Type B pancreatic cell (in vitro differentiated cells): ENCODE results near the gene ANKRD13D. TPM values are rescaled to one million over a fixed set of nuclear protein-coding genes. Genes with fewer than 3 reads are reported as not detected.

Experiments
- DNase-seq: peaks from one replicate; pipeline ENCODE4 v3.0.0; 2021; ENCODE audit warnings: mixed read lengths; ENCODE audit not compliant: unreplicated experiment; ENCODE audit errors: extremely low spot score
- H3K27ac Mint-ChIP-seq: 2 replicates; pipeline ENCODE4 v1.8.0; 2021; ENCODE audit warnings: mild to moderate bottlenecking, mixed read lengths
- H3K27me3 Mint-ChIP-seq: 2 replicates; pipeline ENCODE4 v1.8.0; 2021; ENCODE audit warnings: mixed read lengths
- H3K36me3 Mint-ChIP-seq: 2 replicates; pipeline ENCODE4 v1.8.0; 2021; ENCODE audit warnings: mixed read lengths
- H3K4me1 Mint-ChIP-seq: one replicate; pipeline ENCODE4 v1.8.0; 2021; ENCODE audit warnings: mixed read lengths; ENCODE audit not compliant: unreplicated experiment
- H3K4me3 Mint-ChIP-seq: 2 replicates; pipeline ENCODE4 v1.8.0; 2021; ENCODE audit warnings: mild to moderate bottlenecking, mixed read lengths
- H3K9me3 Mint-ChIP-seq: 2 replicates; pipeline ENCODE4 v1.8.0; 2021; ENCODE audit warnings: mixed read lengths
- total RNA-seq: library from RNA; stranded (reverse); gene quantifications from 2 replicates; pipeline ENCODE4 v1.2.1, GENCODE V29; 2021; ENCODE audit warnings: low replicate concordance
- TF ChIP-seq, protein P1 (sequence below): fragments of 200-600 bp; sonication (generic); conservative IDR thresholded peaks from 2 replicates; pipeline ENCODE4 v1.5.0; 2021; ENCODE audit warnings: antibody characterized with exemption, mild to moderate bottlenecking

ANKRD13D gene
- total RNA-seq, 1 donor from 2014 or later = 70.5 TPM

DNA sequence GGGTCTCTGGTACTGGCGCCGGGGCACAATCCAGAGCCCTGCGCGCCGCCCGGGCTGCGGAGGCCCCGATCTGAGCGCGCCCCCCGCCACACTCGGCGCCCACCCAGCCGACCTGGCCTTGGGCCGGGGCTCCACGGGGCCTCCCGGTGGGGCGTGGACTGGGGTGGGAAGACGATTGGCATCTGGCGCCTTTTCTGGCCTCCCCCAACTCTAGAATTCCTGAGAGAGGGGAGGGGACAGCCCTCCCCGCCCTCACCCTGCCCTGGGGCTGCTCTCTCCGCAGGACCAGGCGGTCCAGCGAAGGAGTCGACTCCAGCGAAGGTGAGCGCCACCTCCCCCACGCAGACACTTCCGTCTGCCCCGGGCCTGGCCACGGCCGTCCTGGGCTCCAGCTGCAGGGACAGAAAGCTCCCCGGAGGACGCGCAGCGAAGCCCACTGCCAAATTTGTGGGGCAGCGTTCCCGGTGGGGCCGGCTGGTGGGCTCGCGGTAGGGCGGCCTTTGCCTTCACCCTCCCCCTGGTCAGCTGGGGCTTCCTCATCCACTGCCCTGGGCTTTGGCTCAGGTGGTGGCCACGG, 14.8 kb downstream of the ANKRD13D start:
- TF ChIP-seq, protein P1, sequence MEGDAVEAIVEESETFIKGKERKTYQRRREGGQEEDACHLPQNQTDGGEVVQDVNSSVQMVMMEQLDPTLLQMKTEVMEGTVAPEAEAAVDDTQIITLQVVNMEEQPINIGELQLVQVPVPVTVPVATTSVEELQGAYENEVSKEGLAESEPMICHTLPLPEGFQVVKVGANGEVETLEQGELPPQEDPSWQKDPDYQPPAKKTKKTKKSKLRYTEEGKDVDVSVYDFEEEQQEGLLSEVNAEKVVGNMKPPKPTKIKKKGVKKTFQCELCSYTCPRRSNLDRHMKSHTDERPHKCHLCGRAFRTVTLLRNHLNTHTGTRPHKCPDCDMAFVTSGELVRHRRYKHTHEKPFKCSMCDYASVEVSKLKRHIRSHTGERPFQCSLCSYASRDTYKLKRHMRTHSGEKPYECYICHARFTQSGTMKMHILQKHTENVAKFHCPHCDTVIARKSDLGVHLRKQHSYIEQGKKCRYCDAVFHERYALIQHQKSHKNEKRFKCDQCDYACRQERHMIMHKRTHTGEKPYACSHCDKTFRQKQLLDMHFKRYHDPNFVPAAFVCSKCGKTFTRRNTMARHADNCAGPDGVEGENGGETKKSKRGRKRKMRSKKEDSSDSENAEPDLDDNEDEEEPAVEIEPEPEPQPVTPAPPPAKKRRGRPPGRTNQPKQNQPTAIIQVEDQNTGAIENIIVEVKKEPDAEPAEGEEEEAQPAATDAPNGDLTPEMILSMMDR = no peak
- H3K4me1 Mint-ChIP-seq = peaks cover 10% of the 10 kb centered on the region
- DNase-seq = no peak
- H3K4me3 Mint-ChIP-seq = peak overlapping the region; percentile 69
- no peaks in the 10 kb centered on the region for H3K9me3 Mint-ChIP-seq
- H3K27me3 Mint-ChIP-seq = no peaks in the 10 kb centered on the region
- H3K36me3 Mint-ChIP-seq = no peaks in the 10 kb centered on the region
- H3K27ac Mint-ChIP-seq = no peak overlapping the region

DNA sequence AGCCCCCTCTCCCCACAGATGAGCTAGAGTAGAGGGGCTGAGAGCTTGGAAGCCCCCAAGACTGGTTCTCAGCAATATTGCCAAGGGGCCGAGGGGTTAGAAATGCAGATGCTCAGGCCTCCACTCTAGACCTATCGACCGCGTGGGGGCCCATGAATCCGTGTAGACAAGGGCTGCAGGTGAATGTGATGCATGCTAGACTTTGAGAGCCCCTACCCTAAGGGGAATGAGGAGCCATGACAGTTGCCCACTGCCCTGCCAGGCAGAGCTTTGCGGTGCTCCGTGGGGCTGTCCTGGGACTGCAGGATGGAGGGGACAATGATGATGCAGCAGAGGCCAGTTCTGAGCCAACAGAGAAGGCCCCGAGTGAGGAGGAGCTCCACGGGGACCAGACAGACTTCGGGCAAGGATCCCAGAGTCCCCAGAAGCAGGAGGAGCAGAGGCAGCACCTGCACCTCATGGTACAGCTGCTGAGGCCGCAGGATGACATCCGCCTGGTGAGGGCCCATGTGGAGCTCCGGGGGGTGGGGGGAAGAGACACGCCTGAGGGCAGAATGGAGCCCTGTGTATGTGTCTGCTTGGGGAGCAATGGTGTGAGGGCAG, 15.5 kb downstream of the ANKRD13D start:
- TF ChIP-seq, protein P1 = no peak
- no peaks in the 10 kb centered on the region for H3K27me3 Mint-ChIP-seq
- no peaks in the 10 kb centered on the region for H3K36me3 Mint-ChIP-seq
- no peaks in the 10 kb centered on the region for H3K9me3 Mint-ChIP-seq
- H3K27ac Mint-ChIP-seq = peak overlapping the region; percentile 68
- DNase-seq = no peak
- H3K4me3 Mint-ChIP-seq = peak overlapping the region; percentile 69
- peaks cover 10% of the 10 kb centered on the region for H3K4me1 Mint-ChIP-seq

DNA sequence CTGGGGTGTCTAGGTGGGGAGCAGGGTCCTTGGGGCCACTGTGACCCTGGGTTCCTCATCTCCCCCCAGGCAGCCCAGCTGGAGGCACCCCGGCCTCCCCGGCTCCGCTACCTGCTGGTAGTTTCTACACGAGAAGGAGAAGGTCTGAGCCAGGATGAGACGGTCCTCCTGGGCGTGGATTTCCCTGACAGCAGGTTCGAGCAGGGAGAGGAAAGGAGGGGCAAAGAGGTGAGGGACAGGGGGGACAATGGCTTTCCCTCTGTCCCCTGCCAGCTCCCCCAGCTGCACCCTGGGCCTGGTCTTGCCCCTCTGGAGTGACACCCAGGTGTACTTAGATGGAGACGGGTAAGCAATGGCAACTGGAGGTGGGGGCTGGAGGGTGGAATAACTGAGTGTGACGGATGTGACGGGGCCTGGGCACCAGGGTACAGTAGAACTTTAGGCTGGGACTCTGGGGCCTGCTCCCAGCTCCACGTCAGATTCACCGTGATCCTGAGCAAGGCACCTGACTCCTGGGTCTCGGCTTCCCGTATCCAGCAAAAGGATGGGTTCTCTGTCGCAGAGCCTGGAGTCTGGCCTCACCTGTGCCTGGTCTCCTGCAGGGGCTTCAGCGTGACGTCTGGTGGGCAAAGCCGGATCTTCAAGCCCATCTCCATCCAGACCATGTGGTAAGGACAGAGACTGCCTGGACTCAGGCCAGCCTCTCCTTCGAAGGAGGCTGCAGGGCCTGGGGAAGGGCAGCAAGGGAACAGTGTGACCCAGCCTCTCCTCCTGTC, 17.9 kb downstream of the ANKRD13D start:
- no peak overlapping the region for H3K4me3 Mint-ChIP-seq
- no peak overlapping the region for H3K27ac Mint-ChIP-seq
- TF ChIP-seq, protein P1 = no peak
- H3K9me3 Mint-ChIP-seq = no peaks in the 10 kb centered on the region
- H3K4me1 Mint-ChIP-seq = peaks cover 10% of the 10 kb centered on the region
- no peaks in the 10 kb centered on the region for H3K27me3 Mint-ChIP-seq
- H3K36me3 Mint-ChIP-seq = no peaks in the 10 kb centered on the region
- no peak for DNase-seq

DNA sequence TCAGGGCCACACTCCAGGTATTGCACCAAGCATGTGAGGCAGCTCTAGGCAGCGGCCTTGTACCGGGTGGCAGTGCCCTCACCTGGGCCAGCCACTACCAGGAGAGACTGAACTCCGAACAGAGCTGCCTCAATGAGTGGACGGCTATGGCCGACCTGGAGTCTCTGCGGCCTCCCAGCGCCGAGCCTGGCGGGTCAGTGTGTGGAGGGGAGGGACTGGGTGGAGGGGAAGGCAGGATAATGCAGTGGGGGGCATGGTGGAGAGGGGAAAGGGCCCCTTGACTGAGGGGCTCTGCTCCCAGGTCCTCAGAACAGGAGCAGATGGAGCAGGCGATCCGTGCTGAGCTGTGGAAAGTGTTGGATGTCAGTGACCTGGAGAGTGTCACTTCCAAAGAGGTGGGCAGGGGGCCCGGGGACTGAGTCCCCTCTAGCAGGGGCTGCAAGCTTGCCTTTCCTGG, 18.5 kb downstream of the ANKRD13D start:
- DNase-seq = no peak
- Mint-ChIP-seq H3K36me3 (no peaks in the 10 kb centered on the region), H3K9me3 (no peaks in the 10 kb centered on the region), H3K4me3 (no peak overlapping the region), H3K4me1 (peaks cover 11% of the 10 kb centered on the region), H3K27me3 (no peaks in the 10 kb centered on the region), H3K27ac (no peak overlapping the region)
- TF ChIP-seq, protein P1 = no peak

DNA sequence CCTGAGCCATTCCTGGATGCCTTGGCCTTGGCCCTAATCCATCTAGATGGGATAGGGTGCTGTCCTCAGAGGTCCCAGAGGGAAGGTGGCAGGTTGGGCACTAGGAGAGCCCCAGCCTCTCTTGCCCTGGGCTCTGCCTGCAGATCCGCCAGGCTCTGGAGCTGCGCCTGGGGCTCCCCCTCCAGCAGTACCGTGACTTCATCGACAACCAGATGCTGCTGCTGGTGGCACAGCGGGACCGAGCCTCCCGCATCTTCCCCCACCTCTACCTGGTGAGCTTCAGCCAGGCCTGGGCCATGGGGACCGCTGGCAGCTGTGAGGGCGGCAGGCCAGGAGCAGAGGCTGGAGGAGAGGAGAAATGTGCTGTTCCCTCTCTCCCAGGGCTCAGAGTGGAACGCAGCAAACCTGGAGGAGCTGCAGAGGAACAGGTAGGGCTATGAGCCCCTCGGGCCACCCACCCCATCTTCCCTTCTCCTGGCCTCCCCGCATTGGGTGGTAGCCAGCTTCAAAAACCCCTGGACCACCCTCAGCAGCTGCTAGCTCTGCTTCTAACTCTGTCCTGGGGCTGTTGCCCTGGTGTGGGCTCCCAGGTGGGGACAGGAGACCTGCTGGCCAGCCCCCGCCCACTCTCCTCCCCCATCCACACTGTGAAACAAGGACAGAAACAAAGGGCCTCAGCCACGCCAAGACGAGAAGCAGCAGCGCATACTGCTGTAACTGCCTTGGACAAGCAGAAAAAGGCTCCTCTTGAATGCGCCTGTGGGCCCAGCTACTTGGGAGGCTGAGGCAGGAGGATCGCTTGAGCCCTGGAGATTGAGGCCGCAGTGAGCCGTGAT, 19.1 kb downstream of the ANKRD13D start:
- H3K27me3 Mint-ChIP-seq = no peaks in the 10 kb centered on the region
- no peaks in the 10 kb centered on the region for H3K36me3 Mint-ChIP-seq
- H3K9me3 Mint-ChIP-seq = no peaks in the 10 kb centered on the region
- no peak overlapping the region for H3K27ac Mint-ChIP-seq
- peaks cover 10% of the 10 kb centered on the region for H3K4me1 Mint-ChIP-seq
- no peak for DNase-seq
- H3K4me3 Mint-ChIP-seq = no peak overlapping the region
- TF ChIP-seq, protein P1 = no peak
